Measurements from ENCODE around the gene CYBC1.
"Not testable (repeated sequence)": the region's sequence is repeated elsewhere in the genome, so short reads cannot be mapped to it uniquely, and the experiment has no call there.

The CYBC1 gene

GRCh38 chr17:82479602-82480001 is 29.1 kb upstream of the CYBC1 start:
- in situ Hi-C loops (cut with MboI; ENCODE audit: low sequenced_read_pairs) = no loop called here

- in situ Hi-C loops (cut with MboI; ENCODE audit: low sequenced_read_pairs) = no loop called here
Measured at GRCh38 chr17:82477934-82478333, 27.4 kb upstream of the CYBC1 start.

GRCh38 chr17:82475458-82475857 is 24.9 kb upstream of the CYBC1 start:
- in situ Hi-C loops (cut with MboI; ENCODE audit: low sequenced_read_pairs) = no loop called here

GRCh38 chr17:82474223-82475010 is 23.9 kb upstream of the CYBC1 start:
- in situ Hi-C loops (cut with MboI; ENCODE audit: low sequenced_read_pairs) = no loop called here

GRCh38 chr17:82470065-82470464 is 19.5 kb upstream of the CYBC1 start:
- in situ Hi-C loops (cut with MboI; ENCODE audit: low sequenced_read_pairs) = no loop called here

- in situ Hi-C loops (cut with MboI; ENCODE audit: low sequenced_read_pairs) = no loop called here
Measured at GRCh38 chr17:82468692-82469091, 18.1 kb upstream of the CYBC1 start.

- in situ Hi-C loops (cut with MboI; ENCODE audit: low sequenced_read_pairs) = no loop called here
Measured at GRCh38 chr17:82465023-82465603, 14.6 kb upstream of the CYBC1 start.

- in situ Hi-C loops (cut with MboI; ENCODE audit: low sequenced_read_pairs) = no loop called here
Measured at GRCh38 chr17:82464567-82464929, 14.0 kb upstream of the CYBC1 start.

- in situ Hi-C loops (cut with MboI; ENCODE audit: low sequenced_read_pairs) = no loop called here
Measured at GRCh38 chr17:82463925-82464566, 13.5 kb upstream of the CYBC1 start.

GRCh38 chr17:82463391-82463790 is 12.8 kb upstream of the CYBC1 start:
- in situ Hi-C loops (cut with MboI; ENCODE audit: low sequenced_read_pairs) = no loop called here

GRCh38 chr17:82461827-82462524 is 11.4 kb upstream of the CYBC1 start:
- in situ Hi-C loops (cut with MboI; ENCODE audit: low sequenced_read_pairs) = no loop called here

- in situ Hi-C loops (cut with MboI; ENCODE audit: low sequenced_read_pairs) = not testable (repeated sequence)
Measured at GRCh38 chr17:82459936-82460335, 9.4 kb upstream of the CYBC1 start.

GRCh38 chr17:82458885-82459424 is 8.4 kb upstream of the CYBC1 start:
- in situ Hi-C loops (cut with MboI; ENCODE audit: low sequenced_read_pairs) = no loop called here

- in situ Hi-C loops (cut with MboI; ENCODE audit: low sequenced_read_pairs) = no loop called here
Measured at GRCh38 chr17:82458179-82458884, 7.8 kb upstream of the CYBC1 start, which contains the start of gene NARF. Gene NARF, plus strand, starts transcription at chr17:82458741. Its CDS starts 63 bp downstream, at chr17:82458804.

GRCh38 chr17:82457929-82458178 is 7.3 kb upstream of the CYBC1 start:
- in situ Hi-C loops (cut with MboI; ENCODE audit: low sequenced_read_pairs) = no loop called here

GRCh38 chr17:82457073-82457928 is 6.7 kb upstream of the CYBC1 start:
- in situ Hi-C loops (cut with MboI; ENCODE audit: low sequenced_read_pairs) = no loop called here

- in situ Hi-C loops (cut with MboI; ENCODE audit: low sequenced_read_pairs) = not testable (repeated sequence)
Measured at GRCh38 chr17:82453706-82454105, 3.2 kb upstream of the CYBC1 start.

GRCh38 chr17:82453151-82453550 is 2.6 kb upstream of the CYBC1 start:
- in situ Hi-C loops (cut with MboI; ENCODE audit: low sequenced_read_pairs) = not testable (repeated sequence)

- in situ Hi-C loops (cut with MboI; ENCODE audit: low sequenced_read_pairs) = no loop called here
Measured at GRCh38 chr17:82452162-82452561, 1.6 kb upstream of the CYBC1 start.

- in situ Hi-C loops (cut with MboI; ENCODE audit: low sequenced_read_pairs) = no loop called here
Measured at GRCh38 chr17:82449883-82450356, 632 bp downstream of the CYBC1 start.

Data from hTERT RPE-1 (cell line).